HFFc6 (cell line): ENCODE results near the gene PTPRD. TPM values are rescaled to one million over a fixed set of nuclear protein-coding genes. Genes with fewer than 3 reads are reported as not detected.

ENCODE experiments used
- DNase-seq: peaks from one replicate; pipeline ENCODE4 v3.0.0-alpha.2; 2018
- H3K27ac Mint-ChIP-seq: 2 replicates; pipeline ENCODE4 v1.8.0; 2020; ENCODE audit warnings: mild to moderate bottlenecking, mixed read lengths
- H3K27me3 Mint-ChIP-seq: 2 replicates; pipeline ENCODE4 v1.8.0; 2021; ENCODE audit warnings: mild to moderate bottlenecking, moderate library complexity, mixed read lengths; ENCODE audit not compliant: insufficient read depth
- H3K36me3 Mint-ChIP-seq: 2 replicates; pipeline ENCODE4 v1.8.0; 2021; ENCODE audit warnings: low read depth, mixed read lengths
- H3K4me1 Mint-ChIP-seq: 2 replicates; pipeline ENCODE4 v1.8.0; 2020; ENCODE audit warnings: low read depth, mixed read lengths
- H3K4me3 Mint-ChIP-seq: 2 replicates; pipeline ENCODE4 v1.8.0; 2020; ENCODE audit warnings: mild to moderate bottlenecking, moderate library complexity, mixed read lengths
- H3K9me3 Mint-ChIP-seq: 2 replicates; pipeline ENCODE4 v1.8.0; 2020; ENCODE audit warnings: mild to moderate bottlenecking, mixed read lengths
- CTCF ChIP-seq: fragments of 200-600 bp; sonication (generic); IDR thresholded peaks from 2 replicates; pipeline ENCODE4 v1.5.0; 2021; ENCODE audit warnings: antibody characterized with exemption, mild to moderate bottlenecking
- total RNA-seq, 6 experiments: library from RNA; stranded (reverse); fragmentation: NEBNext Ultra II Directional; extraction: Animal tissue kit (Norgen Biotek cat#: 25700); gene quantifications; 2 replicates in 1 of 6; 3 replicates in 5 of 6; pipeline ENCODE4 v1.2.3, GENCODE V29; 2021

PTPRD gene
- total RNA-seq, 6 experiments from 2014 or later: not detected

- no peaks in the 10 kb centered on the region for H3K27me3 Mint-ChIP-seq
- H3K36me3 Mint-ChIP-seq: no peaks in the 10 kb centered on the region
- H3K4me1 Mint-ChIP-seq: no peaks in the 10 kb centered on the region
- peak; percentile 49 for TF ChIP-seq CTCF
- no peak overlapping the region for H3K27ac Mint-ChIP-seq
- H3K9me3 Mint-ChIP-seq: peaks cover 38% of the 10 kb centered on the region
- no peak for DNase-seq
- H3K4me3 Mint-ChIP-seq: no peak overlapping the region
Observed at GRCh38 chr9:9912459-9912858, 700.3 kb downstream of the PTPRD start.

- no peak for TF ChIP-seq CTCF
- Mint-ChIP-seq H3K9me3 (peaks cover 11% of the 10 kb centered on the region), H3K36me3 (no peaks in the 10 kb centered on the region), H3K27ac (no peak overlapping the region), H3K4me3 (no peak overlapping the region), H3K4me1 (no peaks in the 10 kb centered on the region), H3K27me3 (no peaks in the 10 kb centered on the region)
- DNase-seq: no peak
Observed at GRCh38 chr9:9905736-9906135, 707.1 kb downstream of the PTPRD start.

GRCh38 chr9:9904041-9904440, 708.8 kb downstream of the PTPRD start:
- H3K27me3 Mint-ChIP-seq: no peaks in the 10 kb centered on the region
- no peak overlapping the region for H3K4me3 Mint-ChIP-seq
- H3K36me3 Mint-ChIP-seq: no peaks in the 10 kb centered on the region
- DNase-seq: no peak
- peaks cover 13% of the 10 kb centered on the region for H3K9me3 Mint-ChIP-seq
- H3K27ac Mint-ChIP-seq: no peak overlapping the region
- no peak for TF ChIP-seq CTCF
- H3K4me1 Mint-ChIP-seq: no peaks in the 10 kb centered on the region

- DNase-seq: no peak
- Mint-ChIP-seq H3K9me3 (peaks cover 16% of the 10 kb centered on the region), H3K27ac (no peak overlapping the region), H3K4me1 (no peaks in the 10 kb centered on the region), H3K36me3 (no peaks in the 10 kb centered on the region), H3K4me3 (no peak overlapping the region), H3K27me3 (no peaks in the 10 kb centered on the region)
- TF ChIP-seq CTCF: no peak
Observed at GRCh38 chr9:9901624-9902023, 711.2 kb downstream of the PTPRD start.

- H3K4me3 Mint-ChIP-seq: no peak overlapping the region
Observed at GRCh38 chr9:9893837-9894236, 719.0 kb downstream of the PTPRD start.

More at GRCh38 chr9:9893837-9894236, 719.0 kb downstream of the PTPRD start:
- TF ChIP-seq CTCF: no peak
- DNase-seq: no peak
- H3K27me3 Mint-ChIP-seq: no peaks in the 10 kb centered on the region
- no peaks in the 10 kb centered on the region for H3K36me3 Mint-ChIP-seq
- peaks cover 12% of the 10 kb centered on the region for H3K9me3 Mint-ChIP-seq
- H3K4me1 Mint-ChIP-seq: no peaks in the 10 kb centered on the region
- H3K27ac Mint-ChIP-seq: no peak overlapping the region
